ENCODE results near the gene ZNF358. TPM values are rescaled to one million over a fixed set of nuclear protein-coding genes. Genes with fewer than 3 reads are reported as not detected.

The ZNF358 gene
- total RNA-seq, result 10 to 100 TPM; 40.2 to 93.6 TPM

DNA sequence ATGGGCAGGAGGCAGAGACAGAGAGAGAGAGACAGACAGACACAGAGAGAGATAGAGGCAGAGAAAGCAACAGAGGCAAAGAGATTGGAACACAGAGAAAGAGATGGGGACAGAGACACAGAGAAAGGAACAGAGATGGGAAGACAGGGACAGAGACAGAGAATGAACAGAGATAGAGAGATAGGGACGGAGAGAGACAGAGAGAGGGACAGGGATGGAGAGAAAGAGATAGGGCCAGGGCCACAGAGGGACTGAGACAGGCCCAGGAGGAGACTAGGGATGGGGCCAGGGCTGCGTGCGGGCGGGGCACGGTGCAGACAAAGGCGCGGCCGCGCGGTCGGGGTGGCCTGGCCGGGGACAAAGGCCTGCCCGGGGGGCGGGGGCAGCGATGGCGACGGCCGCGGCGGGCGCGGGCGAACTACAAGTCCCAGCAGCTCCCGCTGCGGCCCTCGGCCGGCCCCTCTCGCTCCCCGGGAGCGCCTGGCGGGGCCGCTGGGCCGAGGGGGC is at the start of gene ZNF358:
Gene ZNF358 (plus strand): TSS at position 459 of the 507 bp plus-strand sequence. CDS start 3,140 bp downstream, outside the sequence.
- Histone ChIP-seq H3K36me3 (replicated peaks in 1 of 2; ENCODE audit: insufficient read depth in 1 of 2, low read depth in 2 of 2) (no peaks in the 10 kb centered on the region), H3K9me3 (no peaks in the 10 kb centered on the region), H3K27me3 (no peaks in the 10 kb centered on the region), H3K4me1 (peaks cover 16% of the 10 kb centered on the region), H3K27ac (peak within 1 kb of the TSS; percentile 25 to 76 (median 66)), H3K4me3 (peak within 1 kb of the TSS; percentile 20 to 67)
- DNase-seq, result peak; percentile 64 to 74 (median 71)
- peak; percentile 87 for ATAC-seq
- TF ChIP-seq CTCF (IDR thresholded peaks at IDR 0.05) (no peak), POLR2A (IDR thresholded peaks at IDR 0.05) (peak in 2 of 3 donors; percentile 16 to 19)
- WGBS, 2 donors, result 1% methylated on average over 12 to 33 of the region's 33 CpGs
- intact Hi-C loops (cut with DNase I), result no loop called here

DNA sequence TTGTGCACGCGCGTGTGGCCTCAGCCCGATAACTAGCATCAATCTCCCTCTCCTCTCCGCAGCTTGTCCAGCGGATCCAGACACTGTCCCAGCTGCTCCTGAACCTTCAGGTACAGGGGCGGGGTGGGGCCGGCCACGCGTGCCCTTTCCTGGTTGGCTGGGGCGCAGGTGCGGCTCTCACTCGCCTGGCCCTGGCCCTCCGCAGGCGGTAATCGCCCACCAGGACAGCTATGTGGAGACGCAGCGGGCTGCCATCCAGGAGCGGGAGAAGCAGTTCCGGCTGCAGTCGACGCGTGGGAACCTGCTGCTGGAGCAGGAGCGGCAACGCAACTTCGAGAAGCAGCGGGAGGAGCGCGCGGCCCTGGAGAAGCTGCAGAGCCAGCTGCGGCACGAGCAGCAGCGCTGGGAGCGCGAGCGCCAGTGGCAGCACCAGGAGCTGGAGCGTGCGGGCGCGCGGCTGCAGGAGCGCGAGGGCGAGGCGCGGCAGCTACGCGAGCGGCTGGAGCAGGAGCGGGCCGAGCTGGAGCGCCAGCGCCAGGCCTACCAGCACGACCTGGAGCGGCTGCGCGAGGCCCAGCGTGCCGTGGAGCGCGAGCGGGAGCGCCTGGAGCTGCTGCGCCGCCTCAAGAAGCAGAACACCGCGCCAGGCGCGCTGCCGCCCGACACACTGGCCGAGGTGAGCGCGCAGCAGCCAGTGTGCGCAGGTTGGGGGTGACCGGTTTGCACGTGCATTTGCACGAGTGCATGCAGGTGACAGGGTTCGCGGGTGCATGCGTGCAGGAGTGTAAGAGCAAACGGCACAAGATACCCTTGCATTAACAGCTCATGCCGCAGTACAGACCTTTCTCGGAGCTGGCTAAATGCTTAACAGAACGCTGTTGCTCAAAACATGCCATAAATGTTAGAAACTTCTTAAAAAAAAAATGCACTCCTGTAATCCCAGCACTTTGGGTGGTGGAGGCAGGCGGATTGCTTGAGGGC is 48.6 kb upstream of the ZNF358 start:
- Histone ChIP-seq H3K4me3 (no peak overlapping the region), H3K9me3 (no peaks in the 10 kb centered on the region), H3K36me3 (replicated peaks in 1 of 2; ENCODE audit: insufficient read depth in 1 of 2, low read depth in 2 of 2) (peaks cover 14 to 25% of the 10 kb centered on the region in 2 donors), H3K4me1 (peaks cover 18% of the 10 kb centered on the region), H3K27me3 (no peaks in the 10 kb centered on the region), H3K27ac (no peak overlapping the region)
- DNase-seq (no peak), ATAC-seq (no peak)
- TF ChIP-seq POLR2A (IDR thresholded peaks at IDR 0.05), result no peak
- no peak for TF ChIP-seq CTCF (IDR thresholded peaks at IDR 0.05)
- WGBS, 2 donors, result 94 to 96% methylated on average over 65 to 77 of the region's 86 CpGs
- intact Hi-C loops (cut with DNase I), result no loop called here

DNA sequence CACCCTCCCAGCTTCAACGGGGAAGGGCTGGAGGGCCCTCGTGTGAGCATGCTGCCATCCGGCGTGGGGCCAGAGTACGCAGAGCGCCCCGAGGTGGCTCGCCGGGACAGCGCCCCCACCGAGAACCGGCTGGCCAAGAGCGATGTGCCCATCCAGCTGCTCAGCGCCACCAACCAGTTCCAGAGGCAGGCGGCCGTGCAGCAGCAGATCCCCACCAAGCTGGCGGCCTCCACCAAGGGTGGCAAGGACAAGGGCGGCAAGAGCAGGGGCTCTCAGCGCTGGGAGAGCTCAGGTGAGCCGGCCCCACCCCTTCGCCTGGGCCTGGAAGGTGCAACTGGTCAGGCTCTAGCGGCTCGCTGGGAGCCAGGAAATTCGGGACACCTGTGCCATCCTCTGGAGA is 47.1 kb upstream of the ZNF358 start:
- no peak overlapping the region for H3K27ac ChIP-seq
- no peaks in the 10 kb centered on the region for H3K9me3 ChIP-seq
- H3K27me3 ChIP-seq, result no peaks in the 10 kb centered on the region
- H3K36me3 ChIP-seq (replicated peaks in 1 of 2; ENCODE audit: insufficient read depth in 1 of 2, low read depth in 2 of 2), result peaks cover 12 to 13% of the 10 kb centered on the region in 2 donors
- peaks cover 18% of the 10 kb centered on the region for H3K4me1 ChIP-seq
- TF ChIP-seq POLR2A (IDR thresholded peaks at IDR 0.05) (no peak), CTCF (IDR thresholded peaks at IDR 0.05) (no peak)
- 91% methylated on average over 19 of the region's 24 CpGs; no CpG with 5 or more reads in 1 of the 2 donors for WGBS, 2 donors
- DNase-seq (no peak), ATAC-seq (no peak)
- intact Hi-C loops (cut with DNase I), result no loop called here
- H3K4me3 ChIP-seq, result no peak overlapping the region

DNA sequence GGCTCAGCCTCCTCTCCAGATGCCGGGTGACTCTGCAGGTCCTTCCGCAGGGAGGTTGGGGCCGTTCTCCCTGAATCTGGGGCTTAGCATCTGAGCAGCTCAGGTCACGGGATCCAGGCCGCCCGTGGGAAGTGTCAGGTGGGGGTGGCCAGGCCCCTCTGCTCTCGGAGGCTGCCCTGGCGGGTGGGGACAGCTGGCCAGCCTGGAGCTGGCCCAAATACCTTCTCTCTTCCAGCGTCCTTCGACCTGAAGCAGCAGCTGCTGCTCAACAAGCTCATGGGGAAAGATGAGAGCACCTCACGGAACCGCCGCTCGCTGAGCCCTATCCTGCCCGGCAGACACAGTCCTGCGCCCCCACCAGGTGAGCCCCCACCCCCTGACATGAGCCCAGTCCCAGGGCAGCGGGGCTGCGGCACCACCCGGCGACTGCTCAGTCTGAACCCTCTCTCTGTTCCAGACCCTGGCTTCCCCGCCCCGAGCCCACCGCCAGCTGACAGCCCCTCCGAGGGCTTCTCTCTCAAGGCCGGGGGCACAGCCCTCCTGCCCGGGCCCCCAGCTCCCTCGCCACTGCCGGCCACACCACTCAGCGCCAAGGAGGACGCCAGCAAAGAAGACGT is 46.1 kb upstream of the ZNF358 start:
- no peak overlapping the region for H3K4me3 ChIP-seq
- TF ChIP-seq CTCF (IDR thresholded peaks at IDR 0.05), result no peak
- TF ChIP-seq POLR2A (IDR thresholded peaks at IDR 0.05), result no peak
- 84 to 89% methylated on average over 9 to 27 of the region's 31 CpGs for WGBS, 2 donors
- peaks cover 4 to 6% of the 10 kb centered on the region in 2 donors for H3K36me3 ChIP-seq (replicated peaks in 1 of 2; ENCODE audit: insufficient read depth in 1 of 2, low read depth in 2 of 2)
- no peak for ATAC-seq
- intact Hi-C loops (cut with DNase I), result no loop called here
- no peaks in the 10 kb centered on the region for H3K27me3 ChIP-seq
- no peaks in the 10 kb centered on the region for H3K9me3 ChIP-seq
- no peak for DNase-seq
- H3K4me1 ChIP-seq, result peaks cover 18% of the 10 kb centered on the region
- peak overlapping the region in 1 of 4 donors; percentile 55 for H3K27ac ChIP-seq

All from body of pancreas (tissue), 4 donors.